Ovary (tissue), 9 donors: ENCODE measurements around the gene SZRD1. TPM values are rescaled to one million over a fixed set of nuclear protein-coding genes. Genes with fewer than 3 reads are reported as not detected.

Experiments
- DNase-seq, 5 donors: peaks; one replicate each; pipeline ENCODE4 v3.0.0-alpha.2; 2019 to 2020
- H3K27ac ChIP-seq, 2 donors: fragments of 200-600 bp; one replicate each; pipeline versions ENCODE4 v1.5.1 to v1.8.0; 2019 to 2022
- H3K27me3 ChIP-seq: fragments of 200-600 bp; one replicate; pipeline ENCODE4 v1.8.0; 2022
- H3K36me3 ChIP-seq: fragments of 200-600 bp; sonication (generic); one replicate; pipeline ENCODE4 v1.5.1; 2019
- H3K4me1 ChIP-seq: one replicate; pipeline ENCODE4 v1.8.1; 2013; ENCODE audit warnings: mild to moderate bottlenecking, moderate library complexity; ENCODE audit not compliant: insufficient read depth
- H3K4me3 ChIP-seq: fragments of 200-600 bp; sonication (generic); one replicate; pipeline ENCODE4 v1.5.1; 2017
- H3K9me3 ChIP-seq, 2 donors: fragments of 200-600 bp in 1 of 2; sonication (generic) in 1 of 2; one replicate each; pipeline versions ENCODE4 v1.5.1 to v1.8.1; 2013 to 2019; ENCODE audit warnings: mild to moderate bottlenecking in 1 of 2, moderate library complexity in 1 of 2
- EP300 ChIP-seq: sonication (generic); formaldehyde crosslinking; IDR thresholded peaks from one replicate; pipeline ENCODE4 v1.6.1; 2017; ENCODE audit warnings: antibody characterized with exemption
- POLR2A ChIP-seq: fragments of 450-650 bp; IDR thresholded peaks from one replicate; pipeline ENCODE4 v1.6.1; 2017; ENCODE audit warnings: antibody characterized with exemption, mild to moderate bottlenecking, moderate library complexity
- WGBS, 3 donors: extraction: QIAGEN DNeasy Blood & Tissue Kit in 1 of 3; methylation state at CpG; one replicate each; pipeline versions ENCODE4 v1.1.5 to v1.1.7; 2013 to 2017; 5-methylcytosine and 5-hydroxymethylcytosine counted together
- intact Hi-C, 4 donors: fragments of 100-400 bp; cut with DNase I; formaldehyde crosslinking; loops; one replicate each; pipeline versions ENCODE4 v1.11.0 to v1.15.1; 2022 to 2023
- polyA plus RNA-seq, 2 donors: library from polyadenylated mRNA; stranded (reverse); fragments of 200-250 nt in 1 of 2; fragments of 350-450 nt in 1 of 2; fragmentation: Illumina TruSeq in 1 of 2; extraction: RNeasy Lipid Tissue Mini Kit (QIAGEN cat#74804) in 1 of 2; gene quantifications; one replicate each; pipeline ENCODE4 v1.2.3, GENCODE V29; 2013 to 2014
- total RNA-seq, 7 donors: library from RNA; depleted of rRNA in 2 of 7; stranded (reverse); fragments of >200 nt in 2 of 7; fragmentation: NEBNext Ultra II Directional in 3 of 7; extraction: Animal tissue kit (Norgen Biotek cat#: 25700) in 3 of 7; gene quantifications; one replicate each; pipeline versions ENCODE4 v1.1.0 to v1.2.4, GENCODE V29; 2016 to 2023
- TF ChIP-seq, protein P1 (sequence below), 3 donors: fragments of 450-650 bp in 2 of 3; fragments of 200-600 bp in 1 of 3; IDR thresholded peaks; one replicate each; pipeline versions ENCODE4 v1.5.1 to v1.8.0; 2016 to 2022; ENCODE audit warnings: antibody characterized with exemption in 3 of 3, mild to moderate bottlenecking in 1 of 3
- donor health status: DM: no; HTN: no; CAD: no; lungs with moderate emphysema.
- donor health status: DM: no; HTN: no; CAD: no.
- donor health status: Bipolar disorder and iron deficiency.
- donor health status: DM: yes; HTN: yes; CAD: no.
- donor health status: DM: no; HTN: no; CAD: no.
- donor health status: DM: yes; HTN: yes; CAD: no.

Gene SZRD1
- total and polyA plus RNA-seq, 9 donors, result 45.3 to 152 (median 120) TPM

GRCh38 chr1:16391411-16391810, 24.4 kb downstream of the SZRD1 start:
- Histone ChIP-seq H3K36me3 (no peaks in the 10 kb centered on the region), H3K4me1 (peaks cover 12% of the 10 kb centered on the region)
- intact Hi-C loops, result no loop called here

DNA sequence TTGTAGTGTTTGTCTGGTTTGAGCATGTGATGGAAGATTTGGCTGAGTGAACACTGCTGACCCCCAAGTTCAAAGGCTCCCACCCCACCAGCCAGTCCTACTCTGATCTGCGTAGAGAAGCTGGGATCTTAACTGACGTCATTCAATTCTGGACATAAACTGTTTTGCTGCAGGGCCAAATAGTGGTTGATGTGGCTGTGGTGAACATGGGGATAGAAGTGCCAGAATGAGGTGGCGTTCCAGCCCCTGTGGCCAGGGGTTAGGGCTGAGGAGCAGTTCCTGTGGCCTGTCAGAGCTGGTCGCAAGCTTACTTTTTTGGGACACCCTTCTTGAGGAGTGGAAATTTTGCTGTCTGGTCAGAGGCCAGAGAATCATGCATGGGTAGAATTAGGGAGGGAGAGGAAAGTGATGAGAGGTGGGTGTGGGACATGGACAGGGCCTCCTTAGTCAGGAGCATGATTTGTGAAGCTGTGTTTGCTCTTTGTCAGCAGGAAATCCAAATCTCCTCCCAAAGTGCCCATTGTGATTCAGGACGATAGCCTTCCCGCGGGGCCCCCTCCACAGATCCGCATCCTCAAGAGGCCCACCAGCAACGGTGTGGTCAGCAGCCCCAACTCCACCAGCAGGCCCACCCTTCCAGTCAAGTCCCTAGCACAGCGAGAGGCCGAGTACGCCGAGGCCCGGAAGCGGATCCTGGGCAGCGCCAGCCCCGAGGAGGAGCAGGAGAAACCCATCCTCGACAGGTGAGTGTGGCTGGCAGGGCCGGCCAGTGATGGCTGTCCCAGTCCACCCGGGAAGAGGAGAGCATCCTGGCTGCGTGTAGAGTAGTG, 25.9 kb downstream of the SZRD1 start:
- intact Hi-C loops, result no loop called here
- no peaks in the 10 kb centered on the region for H3K9me3 ChIP-seq
- H3K36me3 ChIP-seq, result no peaks in the 10 kb centered on the region
- H3K27ac ChIP-seq, result no peak overlapping the region
- WGBS, 3 donors, result 78 to 83% (median 82%) methylated on average over 21 of the region's 21 CpGs
- H3K27me3 ChIP-seq, result no peaks in the 10 kb centered on the region
- DNase-seq, result no peak
- H3K4me1 ChIP-seq, result peaks cover 6% of the 10 kb centered on the region
- TF ChIP-seq, protein P1, sequence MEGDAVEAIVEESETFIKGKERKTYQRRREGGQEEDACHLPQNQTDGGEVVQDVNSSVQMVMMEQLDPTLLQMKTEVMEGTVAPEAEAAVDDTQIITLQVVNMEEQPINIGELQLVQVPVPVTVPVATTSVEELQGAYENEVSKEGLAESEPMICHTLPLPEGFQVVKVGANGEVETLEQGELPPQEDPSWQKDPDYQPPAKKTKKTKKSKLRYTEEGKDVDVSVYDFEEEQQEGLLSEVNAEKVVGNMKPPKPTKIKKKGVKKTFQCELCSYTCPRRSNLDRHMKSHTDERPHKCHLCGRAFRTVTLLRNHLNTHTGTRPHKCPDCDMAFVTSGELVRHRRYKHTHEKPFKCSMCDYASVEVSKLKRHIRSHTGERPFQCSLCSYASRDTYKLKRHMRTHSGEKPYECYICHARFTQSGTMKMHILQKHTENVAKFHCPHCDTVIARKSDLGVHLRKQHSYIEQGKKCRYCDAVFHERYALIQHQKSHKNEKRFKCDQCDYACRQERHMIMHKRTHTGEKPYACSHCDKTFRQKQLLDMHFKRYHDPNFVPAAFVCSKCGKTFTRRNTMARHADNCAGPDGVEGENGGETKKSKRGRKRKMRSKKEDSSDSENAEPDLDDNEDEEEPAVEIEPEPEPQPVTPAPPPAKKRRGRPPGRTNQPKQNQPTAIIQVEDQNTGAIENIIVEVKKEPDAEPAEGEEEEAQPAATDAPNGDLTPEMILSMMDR (IDR thresholded peaks at IDR 0.05), result no peak
- TF ChIP-seq EP300, result no peak
- TF ChIP-seq POLR2A, result no peak
- no peak overlapping the region for H3K4me3 ChIP-seq

More at GRCh38 chr1:16391411-16391810, 24.4 kb downstream of the SZRD1 start:
- Histone ChIP-seq H3K27me3 (no peaks in the 10 kb centered on the region), H3K27ac (no peak overlapping the region), H3K4me3 (no peak overlapping the region), H3K9me3 (no peaks in the 10 kb centered on the region)
- 75 to 82% (median 80%) methylated on average over 3 of the region's 3 CpGs for WGBS, 3 donors
- no peak for DNase-seq
- TF ChIP-seq EP300, result no peak
- no peak for TF ChIP-seq POLR2A
- TF ChIP-seq, protein P1 (IDR thresholded peaks at IDR 0.05), result no peak

GRCh38 chr1:16393570-16394521, 26.8 kb downstream of the SZRD1 start:
- no peak for DNase-seq
- intact Hi-C loops, result no loop called here

DNA sequence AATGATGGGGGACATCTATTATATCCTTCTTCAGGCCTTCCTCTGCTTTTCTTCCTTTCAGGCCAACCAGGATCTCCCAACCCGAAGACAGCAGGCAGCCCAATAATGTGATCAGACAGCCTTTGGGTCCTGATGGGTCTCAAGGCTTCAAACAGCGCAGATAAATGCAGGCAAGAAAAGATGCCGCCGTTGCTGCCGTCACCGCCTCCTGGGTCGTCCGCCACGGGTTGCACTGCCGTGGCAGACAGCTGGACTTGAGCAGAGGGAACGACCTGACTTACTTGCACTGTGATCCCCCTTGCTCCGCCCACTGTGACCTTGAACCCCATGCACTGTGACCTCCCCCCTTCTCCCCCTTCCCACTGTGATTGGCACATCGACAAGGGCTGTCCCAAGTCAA, 27.9 kb downstream of the SZRD1 start:
- 73 to 83% (median 82%) methylated on average over 13 of the region's 13 CpGs for WGBS, 3 donors
- Histone ChIP-seq H3K4me3 (no peak overlapping the region), H3K36me3 (no peaks in the 10 kb centered on the region), H3K27ac (no peak overlapping the region), H3K27me3 (no peaks in the 10 kb centered on the region), H3K4me1 (peaks cover 6% of the 10 kb centered on the region), H3K9me3 (no peaks in the 10 kb centered on the region)
- no peak for DNase-seq
- no peak for TF ChIP-seq EP300
- TF ChIP-seq POLR2A, result no peak
- TF ChIP-seq, protein P1 (IDR thresholded peaks at IDR 0.05), result no peak
- intact Hi-C loops, result no loop called here

More at GRCh38 chr1:16393570-16394521, 26.8 kb downstream of the SZRD1 start:
- no peaks in the 10 kb centered on the region for H3K36me3 ChIP-seq
- no peaks in the 10 kb centered on the region for H3K9me3 ChIP-seq
- TF ChIP-seq, protein P1 (IDR thresholded peaks at IDR 0.05), result no peak
- TF ChIP-seq EP300, result no peak
- no peak for TF ChIP-seq POLR2A
- peaks cover 6% of the 10 kb centered on the region for H3K4me1 ChIP-seq
- 81 to 87% (median 87%) methylated on average over 10 of the region's 10 CpGs for WGBS, 3 donors
- no peaks in the 10 kb centered on the region for H3K27me3 ChIP-seq
- no peak overlapping the region for H3K4me3 ChIP-seq
- H3K27ac ChIP-seq, result no peak overlapping the region
